GM19239 (cell line): ENCODE data around the gene FHL2.

Source experiments
- DNase-seq: peaks from one replicate; pipeline ENCODE4 v3.0.0; 2011; ENCODE audit warnings: low spot score; ENCODE audit not compliant: insufficient read length
- FAIRE-seq: peaks from 2 replicates; lab custom pipeline; 2011; peaks lifted over from hg19 to GRCh38; lab: Jason Lieb, UNC

The FHL2 gene

DNA sequence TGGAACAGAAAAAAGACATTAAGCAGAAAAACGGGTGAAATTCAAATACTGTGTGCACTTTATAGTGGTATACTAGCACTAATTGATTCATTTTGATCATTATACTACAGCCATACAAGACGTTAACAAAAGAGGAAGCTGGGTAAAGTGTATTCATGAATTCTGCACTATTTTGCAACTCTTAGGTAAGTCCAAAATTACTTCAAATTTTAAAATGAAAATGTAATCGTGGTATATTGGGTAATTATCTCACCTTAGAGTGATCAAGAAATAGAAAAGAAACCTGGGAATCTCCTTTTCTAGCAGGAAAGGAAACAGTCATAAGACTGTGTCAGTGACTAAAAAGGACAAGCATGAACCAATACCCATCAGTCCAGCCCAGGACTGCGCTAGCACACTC is 74.8 kb downstream of the FHL2 start:
- no peak for FAIRE-seq
- DNase-seq: no peak

DNA sequence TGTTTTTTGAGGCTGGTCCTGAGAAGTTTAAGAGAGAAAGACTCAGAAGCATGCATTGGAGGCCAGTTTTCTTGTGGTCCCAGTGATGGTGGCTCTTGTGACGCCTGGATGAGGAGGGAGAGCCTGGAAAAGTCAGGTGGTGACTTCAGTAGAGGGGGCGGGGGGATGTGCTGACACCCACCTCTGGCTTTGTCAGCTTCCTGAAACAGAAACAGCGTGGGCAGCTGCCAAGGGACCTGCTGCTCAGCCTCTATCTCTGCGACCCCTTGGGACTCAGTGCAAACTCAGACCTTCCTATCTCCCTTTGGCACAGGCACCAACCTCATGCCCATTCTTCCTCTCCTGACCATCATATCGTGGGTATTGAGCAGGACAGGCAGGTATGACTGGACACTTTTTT is 75.7 kb downstream of the FHL2 start:
- DNase-seq (no peak), FAIRE-seq (no peak)

DNA sequence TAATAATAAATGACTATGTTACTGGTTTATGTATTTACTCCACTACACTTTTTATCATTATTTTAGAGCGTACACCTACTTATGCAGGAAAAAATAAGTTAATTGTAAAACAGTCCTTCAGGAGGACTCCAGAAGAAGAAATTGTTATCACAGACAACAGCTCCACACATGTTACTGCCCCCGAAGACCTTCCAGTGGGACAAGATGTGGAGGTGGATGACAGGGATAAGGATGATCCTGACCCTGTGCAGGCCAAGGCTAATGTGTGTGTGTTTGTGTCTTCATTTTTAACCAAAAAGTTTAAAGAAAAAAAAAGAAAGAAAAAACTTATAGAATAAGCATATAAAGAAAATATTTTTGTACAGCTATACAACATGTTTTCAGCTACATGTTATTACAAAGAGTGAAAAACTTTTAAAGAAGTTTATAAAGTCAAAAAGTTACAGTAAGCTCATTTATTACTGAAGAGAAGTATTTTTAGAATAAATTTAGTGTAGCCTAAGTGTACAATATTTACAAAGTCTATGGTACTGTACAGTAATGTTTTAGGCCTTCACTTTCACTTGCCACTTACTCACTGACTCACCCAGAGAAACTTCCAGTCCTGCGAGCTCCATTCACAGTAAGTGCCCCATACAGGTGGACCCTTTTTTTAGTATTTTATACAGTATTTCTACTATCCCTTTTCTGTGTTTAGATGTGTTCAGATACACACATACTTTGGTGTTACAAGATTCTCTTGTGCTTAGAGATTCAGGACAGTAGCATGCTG is 76.8 kb downstream of the FHL2 start:
- FAIRE-seq: peak; percentile 39

DNA sequence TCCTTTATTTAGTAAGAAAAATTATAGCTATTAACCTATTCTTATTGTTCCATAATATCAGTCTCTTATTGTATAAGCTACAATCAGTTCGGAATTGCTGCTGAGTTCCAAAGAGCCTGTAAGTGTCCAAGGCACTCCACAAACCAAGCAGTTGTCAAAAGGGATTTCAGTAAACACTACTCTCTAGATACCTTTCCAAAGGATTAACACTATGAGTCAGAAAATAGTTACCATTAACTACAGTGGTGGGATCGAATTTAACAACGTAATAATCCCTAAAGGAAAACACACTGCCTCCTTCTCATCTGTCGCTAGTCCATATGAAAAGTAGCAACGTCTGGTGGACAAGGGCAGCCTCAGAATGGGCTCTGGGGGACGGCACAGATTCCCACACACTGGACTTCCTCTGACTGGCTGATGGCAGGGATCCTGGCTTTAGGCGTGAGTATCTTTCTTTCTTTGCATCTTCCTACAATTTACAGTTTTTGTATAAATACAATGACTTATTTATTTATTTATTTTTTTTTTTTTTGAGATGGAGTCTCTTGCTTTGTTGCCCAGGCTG is 78.1 kb downstream of the FHL2 start:
- DNase-seq: no peak
- no peak for FAIRE-seq

More for the DNA sequence above, 76.8 kb downstream of the FHL2 start:
- DNase-seq: no peak

DNA sequence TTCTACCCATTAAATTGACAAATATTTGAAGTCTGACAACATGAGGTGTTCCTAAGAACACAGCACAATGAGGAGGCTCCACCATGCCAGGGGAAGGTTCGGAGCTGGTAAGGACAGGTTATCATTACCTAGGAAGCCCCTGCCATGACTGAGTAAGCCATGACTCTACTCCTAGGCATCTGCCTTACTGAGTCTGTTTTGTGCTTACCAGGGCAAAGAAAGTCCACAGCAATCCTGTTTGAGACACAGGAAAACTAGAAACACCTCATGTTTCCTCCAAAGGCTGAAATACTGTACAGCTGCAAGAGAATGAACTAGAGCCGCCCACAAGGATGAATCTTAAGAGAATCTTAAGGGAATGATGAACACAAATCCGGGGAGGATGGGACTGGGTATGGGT is 80.9 kb downstream of the FHL2 start:
- DNase-seq (no peak), FAIRE-seq (no peak)

- no peak for DNase-seq
- FAIRE-seq: no peak
These were observed 83.5 kb downstream of the FHL2 start for GRCh38 chr2:105315314-105315713.

DNA sequence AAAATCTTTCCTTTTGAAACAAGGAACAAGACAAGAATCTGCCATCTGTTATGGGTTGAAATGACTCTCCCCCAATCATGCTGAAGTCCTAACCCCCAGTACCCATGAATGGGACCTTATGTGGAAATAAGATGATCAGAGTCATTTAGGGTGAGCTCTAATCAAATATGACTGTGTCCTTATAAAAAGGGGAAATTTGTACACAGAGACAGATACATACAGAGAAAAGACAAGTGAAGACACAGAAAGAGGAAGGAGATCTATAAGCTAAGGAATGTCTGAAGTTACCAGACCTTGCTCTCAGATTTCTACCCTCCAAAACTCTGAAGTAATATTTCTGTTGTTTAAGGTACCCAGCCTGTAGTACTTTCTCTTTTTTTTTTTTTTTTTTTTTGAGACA is 85.0 kb downstream of the FHL2 start:
- DNase-seq (no peak), FAIRE-seq (no peak)
